Left lung (tissue), 10 donors: ENCODE data around the gene EFNA5. TPM values are rescaled to one million over a fixed set of nuclear protein-coding genes. Genes with fewer than 3 reads are reported as not detected.

Experiments used
- ATAC-seq: fragments of 200-7000 bp; cut with Tn5 transposase; one replicate; pipeline ENCODE4 v1.9.1; 2020; ENCODE audit warnings: moderate library complexity
- DNase-seq, 4 donors: peaks; one replicate each; pipeline ENCODE4 v3.0.0-alpha.2; 2013 to 2020
- H3K27ac ChIP-seq, 2 donors: fragments of 200-600 bp; sonication (generic) in 1 of 2; one replicate each; pipeline versions ENCODE4 v1.5.0 to v1.8.0; 2020 to 2021
- H3K27me3 ChIP-seq, 2 donors: fragments of 200-600 bp; sonication (generic) in 1 of 2; one replicate each; pipeline versions ENCODE4 v1.5.0 to v1.8.0; 2020 to 2021
- H3K36me3 ChIP-seq, 2 donors: fragments of 200-600 bp; sonication (generic) in 1 of 2; one replicate each; pipeline versions ENCODE4 v1.5.0 to v1.8.0; 2020 to 2021
- H3K4me1 ChIP-seq, 2 donors: fragments of 200-600 bp; one replicate each; pipeline ENCODE4 v1.8.0; 2021
- H3K4me3 ChIP-seq, 2 donors: fragments of 200-600 bp; sonication (generic) in 1 of 2; one replicate each; pipeline versions ENCODE4 v1.5.0 to v1.8.0; 2020 to 2021; ENCODE audit warnings: mild to moderate bottlenecking in 1 of 2
- H3K9me3 ChIP-seq, 2 donors: fragments of 200-600 bp; sonication (generic) in 1 of 2; one replicate each; pipeline versions ENCODE4 v1.5.0 to v1.8.0; 2020 to 2021
- intact Hi-C, 2 donors: fragments of 100-400 bp; cut with DNase I; formaldehyde crosslinking; loops; one replicate each; pipeline versions ENCODE4 v1.11.2 to v1.14.2; 2022
- polyA plus RNA-seq, 6 donors: library from polyadenylated mRNA; unstranded; fragments of 120-200 nt; gene quantifications; one replicate each; pipeline ENCODE4 v1.2.1, GENCODE V29; 2013; ENCODE audit not compliant: insufficient read length in 6 of 6
- total RNA-seq, 2 donors: library from RNA; stranded (reverse); fragmentation: NEBNext Ultra II Directional; extraction: Animal tissue kit (Norgen Biotek cat#: 25700); gene quantifications; one replicate each; pipeline ENCODE4 v1.2.1, GENCODE V29; 2021
- TF ChIP-seq, protein P1 (sequence below), 2 donors: fragments of 200-600 bp; sonication (generic) in 1 of 2; IDR thresholded peaks; one replicate each; pipeline versions ENCODE4 v1.5.0 to v1.8.0; 2021; ENCODE audit warnings: antibody characterized with exemption in 2 of 2
- donor health status: DM: no; HTN: yes; CAD: no.
- donor health status: DM: no; HTN: no; CAD: no.

Gene EFNA5
- total and polyA plus RNA-seq, 8 donors = 8.8 to 28.3 (median 22.8) TPM

- no peaks in the 10 kb centered on the region for H3K36me3 ChIP-seq
- DNase-seq (no peak), ATAC-seq (no peak)
- TF ChIP-seq, protein P1, sequence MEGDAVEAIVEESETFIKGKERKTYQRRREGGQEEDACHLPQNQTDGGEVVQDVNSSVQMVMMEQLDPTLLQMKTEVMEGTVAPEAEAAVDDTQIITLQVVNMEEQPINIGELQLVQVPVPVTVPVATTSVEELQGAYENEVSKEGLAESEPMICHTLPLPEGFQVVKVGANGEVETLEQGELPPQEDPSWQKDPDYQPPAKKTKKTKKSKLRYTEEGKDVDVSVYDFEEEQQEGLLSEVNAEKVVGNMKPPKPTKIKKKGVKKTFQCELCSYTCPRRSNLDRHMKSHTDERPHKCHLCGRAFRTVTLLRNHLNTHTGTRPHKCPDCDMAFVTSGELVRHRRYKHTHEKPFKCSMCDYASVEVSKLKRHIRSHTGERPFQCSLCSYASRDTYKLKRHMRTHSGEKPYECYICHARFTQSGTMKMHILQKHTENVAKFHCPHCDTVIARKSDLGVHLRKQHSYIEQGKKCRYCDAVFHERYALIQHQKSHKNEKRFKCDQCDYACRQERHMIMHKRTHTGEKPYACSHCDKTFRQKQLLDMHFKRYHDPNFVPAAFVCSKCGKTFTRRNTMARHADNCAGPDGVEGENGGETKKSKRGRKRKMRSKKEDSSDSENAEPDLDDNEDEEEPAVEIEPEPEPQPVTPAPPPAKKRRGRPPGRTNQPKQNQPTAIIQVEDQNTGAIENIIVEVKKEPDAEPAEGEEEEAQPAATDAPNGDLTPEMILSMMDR (IDR thresholded peaks at IDR 0.05) = no peak
- H3K27ac ChIP-seq = no peak overlapping the region
- H3K4me3 ChIP-seq = no peak overlapping the region
- H3K27me3 ChIP-seq = no peaks in the 10 kb centered on the region
- intact Hi-C loops = no loop called here
- H3K9me3 ChIP-seq = no peaks in the 10 kb centered on the region
- H3K4me1 ChIP-seq = peaks cover 0 to 41% of the 10 kb centered on the region in 2 donors
Measured at GRCh38 chr5:107472620-107473064, 198.1 kb downstream of the EFNA5 start.

GRCh38 chr5:107470295-107470582 lies 200.5 kb downstream of the EFNA5 start:
- no peak for DNase-seq

DNA sequence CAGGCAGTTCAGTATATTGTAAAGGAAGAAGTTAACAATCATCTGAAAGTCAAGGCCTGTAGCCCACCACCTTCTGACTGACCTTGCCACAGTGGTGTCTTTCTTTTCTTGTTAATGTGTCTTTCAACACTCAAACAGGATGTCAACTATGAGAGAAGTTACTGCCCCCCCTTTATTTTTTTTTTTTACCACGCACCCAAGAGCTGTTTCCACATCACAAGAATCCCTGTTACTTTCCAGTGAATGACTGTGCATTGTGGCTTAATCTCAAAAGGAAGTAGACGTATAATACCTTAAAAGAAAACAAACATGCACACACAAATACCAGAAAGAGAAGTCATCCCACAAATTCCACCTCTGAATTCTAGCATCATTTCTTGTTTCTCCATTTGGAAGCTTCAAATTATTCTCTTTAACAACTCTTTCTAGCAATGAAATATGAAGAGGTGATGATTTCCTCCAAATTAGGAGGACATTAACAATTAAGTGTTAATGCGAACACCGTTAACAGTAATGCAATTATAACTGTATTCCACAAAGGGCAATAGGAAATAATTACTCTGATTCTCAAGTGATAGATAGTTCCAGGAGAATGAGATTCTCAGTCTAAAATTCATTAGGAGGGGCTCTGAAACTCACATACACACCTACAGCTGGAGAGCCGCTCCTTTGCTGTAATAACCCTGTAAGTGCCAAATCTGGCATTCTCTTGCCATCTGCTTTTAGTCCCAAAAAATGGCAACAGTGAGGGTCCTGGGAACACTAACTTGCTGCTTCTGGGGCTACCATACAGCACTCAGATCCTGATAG lies 201.0 kb downstream of the EFNA5 start:
- intact Hi-C loops = no loop called here
- ATAC-seq (peak; percentile 45), DNase-seq (no peak)
- TF ChIP-seq, protein P1 (IDR thresholded peaks at IDR 0.05) = no peak
- H3K9me3 ChIP-seq = no peaks in the 10 kb centered on the region
- peak overlapping the region in 1 of 2 donors; percentile 66 for H3K27ac ChIP-seq
- H3K27me3 ChIP-seq = no peaks in the 10 kb centered on the region
- no peak overlapping the region for H3K4me3 ChIP-seq
- H3K36me3 ChIP-seq = no peaks in the 10 kb centered on the region
- H3K4me1 ChIP-seq = peaks cover 0 to 24% of the 10 kb centered on the region in 2 donors

More at GRCh38 chr5:107470295-107470582, 200.5 kb downstream of the EFNA5 start:
- Histone ChIP-seq H3K36me3 (no peaks in the 10 kb centered on the region), H3K27ac (peak overlapping the region in 1 of 2 donors; percentile 66), H3K9me3 (no peaks in the 10 kb centered on the region), H3K4me3 (no peak overlapping the region), H3K27me3 (no peaks in the 10 kb centered on the region), H3K4me1 (peaks cover 0 to 30% of the 10 kb centered on the region in 2 donors)
- no peak for ATAC-seq
- TF ChIP-seq, protein P1 (IDR thresholded peaks at IDR 0.05) = no peak
- intact Hi-C loops = no loop called here

GRCh38 chr5:107469064-107469463 lies 201.7 kb downstream of the EFNA5 start:
- Histone ChIP-seq H3K27ac (peak overlapping the region in 1 of 2 donors; percentile 66), H3K4me3 (no peak overlapping the region), H3K27me3 (no peaks in the 10 kb centered on the region), H3K9me3 (no peaks in the 10 kb centered on the region), H3K36me3 (no peaks in the 10 kb centered on the region), H3K4me1 (peaks cover 0 to 18% of the 10 kb centered on the region in 2 donors)
- ATAC-seq = no peak
- TF ChIP-seq, protein P1 (IDR thresholded peaks at IDR 0.05) = no peak
- intact Hi-C loops = no loop called here
- no peak for DNase-seq

- peaks cover 0 to 17% of the 10 kb centered on the region in 2 donors for H3K4me1 ChIP-seq
- peak; percentile 48 for ATAC-seq
Measured at GRCh38 chr5:107468276-107468675, 202.5 kb downstream of the EFNA5 start.

More at GRCh38 chr5:107468276-107468675, 202.5 kb downstream of the EFNA5 start:
- Histone ChIP-seq H3K9me3 (no peaks in the 10 kb centered on the region), H3K27ac (no peak overlapping the region), H3K4me3 (no peak overlapping the region), H3K36me3 (no peaks in the 10 kb centered on the region), H3K27me3 (no peaks in the 10 kb centered on the region)
- TF ChIP-seq, protein P1 (IDR thresholded peaks at IDR 0.05) = no peak
- DNase-seq = no peak
- intact Hi-C loops = no loop called here
